HG02610 (cell line): Measurements from ENCODE around the gene BOLA1.
"Not testable (repeated sequence)": the region's sequence is repeated elsewhere in the genome, so short reads cannot be mapped to it uniquely, and the experiment has no call there.

Source experiments
- ATAC-seq: cut with Tn5 transposase; IDR thresholded peaks from one replicate; pipeline ENCODE4 v1.9.1; 2021; ENCODE audit warnings: mild to moderate bottlenecking, moderate library complexity; ENCODE audit not compliant: unreplicated experiment

The BOLA1 gene

GRCh38 chr1:149899460-149900284 lies at the start of gene BOLA1:
TSS of gene BOLA1 (plus strand) at chr1:149899568. CDS start at chr1:149900060, 492 bp downstream.
- peak; percentile 95 for ATAC-seq

GRCh38 chr1:149849947-149850360 lies 49.4 kb upstream of the BOLA1 start:
- no peak for ATAC-seq

- peak; percentile 56 for ATAC-seq
Observed at GRCh38 chr1:149850732-149851345, 48.5 kb upstream of the BOLA1 start.

- ATAC-seq = peak; percentile 45
Observed at GRCh38 chr1:149851585-149852213, 47.7 kb upstream of the BOLA1 start.

GRCh38 chr1:149852263-149852662 lies 47.1 kb upstream of the BOLA1 start:
- ATAC-seq = peak; percentile 22

GRCh38 chr1:149860271-149860670 lies 39.1 kb upstream of the BOLA1 start:
- peak; percentile 1 for ATAC-seq

GRCh38 chr1:149860684-149861496 lies 38.5 kb upstream of the BOLA1 start:
- ATAC-seq = peak; percentile 70

GRCh38 chr1:149861497-149862054 lies 37.8 kb upstream of the BOLA1 start:
- peak; percentile 13 for ATAC-seq

- not testable (repeated sequence) for ATAC-seq
Observed at GRCh38 chr1:149866887-149867286, 32.5 kb upstream of the BOLA1 start.

- ATAC-seq = not testable (repeated sequence)
Observed at GRCh38 chr1:149873060-149873459, 26.3 kb upstream of the BOLA1 start.

- ATAC-seq = no peak
Observed at GRCh38 chr1:149877211-149877946, 22.0 kb upstream of the BOLA1 start.

- no peak for ATAC-seq
Observed at GRCh38 chr1:149879556-149879955, 19.8 kb upstream of the BOLA1 start.

- ATAC-seq = no peak
Observed at GRCh38 chr1:149881876-149882275, 17.5 kb upstream of the BOLA1 start.

GRCh38 chr1:149883598-149884247 lies 15.6 kb upstream of the BOLA1 start:
- ATAC-seq = no peak

GRCh38 chr1:149884433-149885338 lies 14.7 kb upstream of the BOLA1 start:
- no peak for ATAC-seq

GRCh38 chr1:149885339-149886120 lies 13.8 kb upstream of the BOLA1 start:
- ATAC-seq = no peak

GRCh38 chr1:149886121-149886395 lies 13.3 kb upstream of the BOLA1 start:
- ATAC-seq = not testable (repeated sequence)
